Activated CD4-positive, CD25-positive, alpha-beta regulatory T cell treated with anti-CD3 and anti-CD28 coated beads, Interleukin-2, amount 50 U/mL, for 72 hours (primary cell): ENCODE results near the gene CCDC183.
"Not testable (repeated sequence)": the region's sequence is repeated elsewhere in the genome, so short reads cannot be mapped to it uniquely, and the experiment has no call there.

Experiments
- DNase-seq: peaks from one replicate; pipeline ENCODE4 v3.0.0; 2021

Gene CCDC183

DNA sequence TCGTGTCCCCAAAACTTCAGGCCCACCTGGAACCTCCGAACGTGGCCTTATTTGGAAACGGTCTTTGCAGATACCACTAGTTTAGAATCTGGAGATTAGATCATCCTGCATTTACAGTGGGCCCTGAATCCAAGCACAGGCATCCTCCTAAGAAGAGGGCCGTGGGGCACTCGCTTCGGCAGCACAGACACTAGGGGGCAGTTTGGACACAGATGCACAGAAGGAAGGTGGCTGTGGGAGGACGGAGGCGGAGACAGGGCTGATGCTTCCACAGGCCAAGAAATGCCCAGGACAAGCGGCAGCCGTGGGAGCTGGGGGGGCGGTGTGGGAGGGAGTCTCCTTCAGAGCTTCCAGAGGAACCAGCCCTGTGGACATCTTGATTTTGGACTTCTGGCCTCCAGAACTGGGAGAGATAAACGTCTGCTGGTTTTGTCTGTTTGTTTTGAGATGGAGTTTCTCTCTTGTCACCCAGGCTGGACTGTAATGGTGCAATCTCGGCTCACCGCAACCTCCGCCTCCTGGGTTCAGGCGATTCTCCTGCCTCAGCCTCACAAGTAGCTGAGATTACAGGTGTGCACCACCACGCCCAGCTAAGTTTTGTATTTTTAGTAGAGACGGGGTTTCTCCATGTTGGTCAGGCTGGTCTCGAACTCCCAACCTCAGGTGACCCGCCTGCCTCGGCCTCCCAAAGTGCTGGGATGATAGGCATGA, 35.1 kb upstream of the CCDC183 start:
- not testable (repeated sequence) for DNase-seq

DNA sequence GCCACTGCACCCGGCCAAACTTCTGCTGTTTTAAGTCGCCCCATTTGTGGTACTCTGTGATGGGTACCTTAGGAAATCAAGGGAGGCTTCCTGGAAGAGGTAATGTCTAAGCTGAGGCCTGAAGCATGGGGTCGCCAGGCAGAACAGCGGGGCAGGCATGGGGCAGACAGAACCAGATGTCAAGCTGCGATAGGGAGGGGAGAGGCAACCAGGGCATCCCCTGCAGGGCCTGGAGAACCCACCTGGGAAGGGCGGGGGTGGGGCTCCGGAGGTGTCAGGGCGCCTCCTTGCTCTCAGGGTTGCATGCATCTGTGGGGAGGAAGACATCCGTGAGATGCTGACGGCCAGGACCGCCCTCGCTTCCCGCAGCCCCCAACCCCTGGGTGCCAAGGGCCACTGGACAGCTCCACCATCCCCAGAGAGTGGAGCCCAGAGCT, 34.6 kb upstream of the CCDC183 start:
- DNase-seq = no peak

DNA sequence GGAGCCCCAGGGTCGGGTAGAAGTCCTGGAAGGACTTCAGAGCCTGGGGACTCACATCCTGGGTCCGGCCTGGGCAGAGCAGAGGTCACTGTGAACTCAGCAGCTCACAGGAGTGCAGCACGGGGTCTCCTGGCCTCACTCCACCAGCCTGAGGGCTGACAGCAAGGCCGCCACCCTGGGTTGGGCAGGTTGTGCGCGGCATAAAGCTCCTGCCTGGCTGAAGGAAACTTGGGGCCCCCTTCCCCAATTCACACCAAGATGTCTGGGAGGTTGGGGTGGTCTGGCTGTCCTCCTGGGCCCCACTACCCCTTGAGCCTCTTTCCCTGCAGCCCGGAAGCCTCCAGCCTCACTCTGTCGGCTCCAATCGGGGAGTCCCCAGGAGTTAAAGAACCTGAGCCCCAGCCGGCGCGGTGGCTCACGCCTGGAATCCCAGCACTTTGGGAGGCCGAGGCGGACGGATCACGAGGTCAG, 33.9 kb upstream of the CCDC183 start:
- DNase-seq = peak; percentile 25

DNA sequence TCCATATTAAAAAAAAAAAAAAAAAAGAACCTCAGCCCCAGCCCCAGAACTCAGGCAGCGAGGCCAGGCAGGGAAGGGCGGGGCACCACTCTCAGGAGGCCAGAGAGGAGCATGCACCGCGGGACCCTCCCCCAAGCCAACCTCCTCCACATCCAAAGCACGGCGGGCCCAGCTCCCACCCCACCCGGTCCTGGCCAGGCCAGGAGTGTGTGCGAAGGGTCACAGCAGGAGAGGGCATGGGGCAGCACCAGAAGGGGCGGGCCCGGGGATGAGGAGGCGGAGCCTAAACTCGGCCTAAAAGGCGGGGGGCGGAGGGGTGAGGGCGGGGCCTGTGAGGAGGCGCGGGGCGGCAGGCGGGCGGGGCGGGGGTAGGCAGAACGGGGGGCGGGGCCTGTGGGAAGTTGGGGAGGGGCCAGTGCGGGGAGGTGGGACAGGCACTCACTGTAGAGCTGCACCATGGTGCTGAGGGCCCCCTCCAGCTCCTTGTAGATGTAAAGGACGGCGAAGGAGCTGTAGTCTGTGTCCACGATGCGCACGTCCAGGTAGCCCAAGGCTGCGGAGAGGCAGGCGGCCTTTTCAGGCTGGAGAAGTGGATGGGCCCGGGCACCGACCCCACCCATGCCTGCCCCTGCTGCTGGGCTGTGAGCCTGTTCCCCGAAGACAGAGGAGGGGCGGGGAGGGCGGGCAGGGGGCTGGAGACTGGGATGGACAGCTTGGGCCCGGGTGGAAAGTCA, 33.1 kb upstream of the CCDC183 start:
- DNase-seq = peak; percentile 59

DNA sequence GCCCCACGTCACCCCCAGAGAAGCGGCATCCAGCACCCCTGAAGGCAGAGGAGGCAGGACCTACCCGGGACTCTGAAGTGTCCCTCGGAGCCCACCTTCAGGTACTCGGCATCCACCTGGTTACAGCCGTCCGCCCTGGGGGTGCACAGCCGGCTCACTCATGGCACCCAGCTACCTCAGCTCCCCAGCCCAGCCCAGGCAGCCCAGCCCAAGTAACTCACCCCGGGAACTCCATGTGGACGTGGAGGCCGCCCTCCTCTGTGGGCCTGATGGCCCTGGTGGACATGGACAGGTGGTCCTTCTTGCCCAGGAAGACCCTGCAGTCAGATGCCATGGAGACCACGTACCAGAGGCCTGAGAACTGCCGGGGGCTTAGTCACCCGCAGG, 32.5 kb upstream of the CCDC183 start:
- no peak for DNase-seq

DNA sequence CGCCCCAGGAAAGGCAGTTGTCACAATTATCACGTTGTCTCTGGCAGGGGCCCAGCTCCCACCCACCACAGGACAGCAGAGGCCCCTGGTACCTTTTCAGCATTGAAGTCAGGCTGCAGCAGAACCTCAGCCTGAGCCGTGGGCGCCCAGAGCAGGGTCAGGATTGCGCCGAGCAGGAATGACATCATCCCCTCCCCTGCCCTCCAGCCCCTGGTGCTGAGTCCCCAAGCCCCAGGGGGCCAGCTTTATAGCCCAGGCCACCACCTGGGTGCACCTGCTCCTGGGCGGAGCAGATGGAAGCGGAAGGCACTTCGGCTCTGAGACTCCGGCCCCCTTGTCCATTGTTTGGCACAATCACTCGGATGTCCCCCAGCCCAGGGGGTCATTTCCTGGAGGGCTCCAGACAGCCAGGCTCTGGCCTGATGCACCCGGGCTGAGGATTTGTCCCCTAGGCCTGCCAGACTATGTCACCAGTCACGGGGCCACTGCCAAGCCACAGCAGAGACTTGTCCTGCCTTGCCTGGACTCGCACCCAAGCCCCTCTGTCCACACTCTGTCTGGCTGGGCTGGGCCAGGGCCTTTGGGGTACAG, 31.7 kb upstream of the CCDC183 start, which contains the start of gene LCN15:
LCN15 (minus strand) TSS at position 218 of the 591 bp plus-strand sequence; CDS start at position 188, 30 bp downstream.
- DNase-seq = no peak

DNA sequence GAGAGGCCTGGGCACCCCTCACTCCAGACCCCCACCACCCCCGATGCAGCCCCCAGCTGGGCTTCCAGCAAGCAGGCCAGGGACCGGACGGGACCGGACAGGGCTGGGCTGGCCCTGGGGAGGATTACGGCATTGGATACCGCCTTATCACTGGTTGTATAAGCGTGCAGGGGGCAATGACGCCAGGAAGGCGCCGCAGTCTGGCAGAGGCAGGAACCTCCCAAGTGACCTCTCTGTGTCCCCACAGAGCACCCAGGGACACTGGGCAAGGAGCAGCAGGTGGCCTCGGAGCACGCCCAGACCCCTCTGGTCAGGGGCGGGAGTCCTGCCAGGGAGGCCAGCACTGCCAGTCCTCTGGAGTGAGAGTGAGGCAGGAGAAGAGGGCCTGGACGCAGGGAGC, 31.1 kb upstream of the CCDC183 start:
- DNase-seq = no peak

DNA sequence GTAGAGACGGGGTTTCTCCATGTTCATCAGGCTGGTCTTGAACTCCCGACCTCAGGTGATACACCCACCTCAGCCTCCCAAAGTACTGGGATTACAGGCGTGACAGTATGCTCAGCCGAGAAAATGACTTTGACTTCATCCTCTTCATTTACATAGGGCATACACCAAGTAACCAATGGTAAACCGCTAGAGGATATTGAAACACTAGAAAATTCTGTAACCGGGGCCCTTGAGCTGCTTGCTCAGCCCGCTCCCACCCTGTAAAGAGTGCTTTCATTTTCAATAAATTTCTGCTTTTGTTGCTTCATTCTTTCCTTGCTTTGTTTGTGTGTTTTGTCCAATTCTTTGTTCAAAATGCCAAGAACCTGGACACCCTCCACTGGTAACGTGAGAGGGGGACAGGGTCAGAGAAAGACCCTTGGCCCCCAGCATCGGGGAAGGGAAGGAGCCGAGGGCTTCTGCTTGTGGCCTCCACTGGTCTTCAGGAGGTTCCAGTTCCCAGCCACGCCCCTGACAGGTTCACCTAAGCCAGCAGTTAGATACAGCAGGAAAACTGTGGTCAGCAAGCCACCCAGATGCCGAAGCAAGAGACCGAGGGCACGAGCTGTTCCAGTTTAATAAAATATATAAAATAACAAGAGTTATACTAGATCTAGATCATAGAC, 30.3 kb upstream of the CCDC183 start:
- not testable (repeated sequence) for DNase-seq

DNA sequence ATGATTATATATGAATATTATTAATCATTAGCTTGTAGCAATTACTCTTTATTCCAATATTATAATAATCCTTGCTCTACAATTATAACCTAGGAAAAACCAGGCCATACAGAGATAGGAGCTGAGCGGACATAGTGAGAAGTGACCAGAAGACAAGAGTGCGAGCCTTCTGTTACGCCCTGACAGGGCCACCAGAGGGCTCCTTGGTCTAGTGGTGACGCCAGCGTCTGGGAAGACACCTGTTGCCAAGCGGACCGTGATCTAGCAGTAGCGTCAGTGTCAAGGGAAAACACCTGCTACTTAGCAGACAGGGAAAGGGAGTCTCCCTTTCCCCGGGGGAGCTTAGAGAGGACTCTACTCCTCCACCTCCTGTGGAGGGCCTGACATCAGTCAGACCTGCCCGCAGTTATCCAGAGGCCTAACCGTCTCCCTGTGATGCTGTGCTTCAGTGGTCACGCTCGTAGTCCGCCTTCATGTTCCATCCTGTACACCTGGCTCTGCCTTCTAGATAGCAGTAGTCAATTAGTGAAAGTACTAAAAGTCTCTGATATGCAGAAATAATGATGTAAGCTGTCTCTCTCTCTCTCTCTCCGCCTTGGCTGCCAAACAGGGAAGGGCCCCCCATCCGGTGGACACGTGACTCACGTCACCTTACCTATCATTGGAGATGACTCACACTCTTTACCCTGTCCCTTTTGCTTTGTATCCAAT, 29.6 kb upstream of the CCDC183 start:
- DNase-seq = peak; percentile 62

DNA sequence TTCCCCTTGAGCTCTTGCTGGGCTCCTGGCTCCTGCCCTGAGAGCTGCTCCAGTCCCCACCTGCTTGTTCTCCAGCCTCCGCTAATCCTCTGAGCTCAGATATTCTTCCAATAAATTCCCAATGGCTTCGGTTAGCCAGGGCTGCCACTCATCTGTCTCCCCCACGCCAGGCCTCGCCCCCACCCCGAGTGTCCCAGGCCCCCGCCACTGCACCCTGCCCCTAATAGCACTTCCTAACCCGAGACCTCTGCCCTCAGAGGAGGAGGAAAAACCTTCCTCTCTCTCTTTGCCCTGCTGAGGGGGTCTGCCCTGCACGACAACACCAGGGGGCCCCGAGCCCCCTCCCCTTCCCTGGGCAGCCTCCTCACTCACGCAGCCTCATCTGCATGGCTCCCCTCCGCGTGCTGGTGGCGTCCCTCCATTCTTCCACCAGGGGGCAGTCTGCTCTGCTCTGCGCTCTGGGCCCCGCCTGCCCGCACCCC, 26.4 kb upstream of the CCDC183 start:
- peak; percentile 69 for DNase-seq

DNA sequence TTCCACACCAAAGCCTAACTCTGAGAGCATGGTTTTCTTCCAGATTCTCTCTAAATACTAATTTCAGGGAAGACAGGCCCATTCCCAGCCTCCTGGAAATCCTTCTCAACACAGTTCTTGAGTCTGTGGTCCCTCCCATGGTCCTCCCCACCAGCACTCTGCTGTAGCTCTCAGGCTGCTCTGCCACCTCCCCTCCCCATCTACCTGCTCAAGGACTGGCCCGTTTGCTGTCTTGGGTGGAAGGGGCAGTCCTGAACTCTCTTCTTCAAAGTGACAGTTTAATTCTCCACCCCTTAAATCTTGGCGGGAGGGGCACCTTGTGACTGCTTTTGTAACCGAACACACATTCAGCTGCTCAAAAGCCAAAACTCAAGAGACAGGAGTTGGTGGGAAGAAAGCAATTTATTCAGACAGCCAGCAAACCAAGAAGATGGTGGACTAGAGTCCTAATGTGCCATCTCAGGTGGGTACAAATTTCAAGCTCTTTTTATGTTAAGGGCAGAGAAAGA, 24.2 kb upstream of the CCDC183 start:
- peak; percentile 17 for DNase-seq

DNA sequence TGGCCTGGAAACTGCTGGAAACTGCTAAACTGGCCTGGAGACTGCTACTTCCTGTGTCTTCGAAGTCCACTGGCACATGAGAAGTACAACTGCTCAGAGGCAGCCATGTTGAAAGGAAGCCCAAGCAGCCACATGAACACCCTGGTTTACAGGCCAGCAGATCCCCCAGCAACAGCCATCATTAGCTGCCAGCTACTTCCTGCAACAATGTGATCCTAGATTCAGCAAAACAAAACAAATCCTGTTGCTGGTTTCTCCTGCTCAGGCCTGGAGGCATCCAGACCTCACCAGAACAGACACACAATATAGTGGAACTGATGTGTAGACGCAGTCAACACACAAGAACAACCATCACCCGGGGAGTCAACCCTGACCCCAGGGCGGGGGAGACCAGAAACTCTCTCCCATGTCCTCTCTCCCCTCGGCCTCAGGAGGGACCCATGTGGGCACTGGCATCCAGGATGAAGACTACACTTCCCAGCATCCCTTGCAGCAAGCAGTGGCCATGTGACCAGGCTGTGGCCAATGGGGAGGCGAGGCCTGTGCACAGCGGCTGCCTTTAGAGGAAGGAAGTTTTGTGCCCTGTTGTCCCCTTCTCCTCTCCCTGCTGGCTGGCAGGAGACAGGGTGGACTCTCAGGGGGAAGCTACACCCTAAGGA, 22.6 kb upstream of the CCDC183 start:
- peak; percentile 33 for DNase-seq

DNA sequence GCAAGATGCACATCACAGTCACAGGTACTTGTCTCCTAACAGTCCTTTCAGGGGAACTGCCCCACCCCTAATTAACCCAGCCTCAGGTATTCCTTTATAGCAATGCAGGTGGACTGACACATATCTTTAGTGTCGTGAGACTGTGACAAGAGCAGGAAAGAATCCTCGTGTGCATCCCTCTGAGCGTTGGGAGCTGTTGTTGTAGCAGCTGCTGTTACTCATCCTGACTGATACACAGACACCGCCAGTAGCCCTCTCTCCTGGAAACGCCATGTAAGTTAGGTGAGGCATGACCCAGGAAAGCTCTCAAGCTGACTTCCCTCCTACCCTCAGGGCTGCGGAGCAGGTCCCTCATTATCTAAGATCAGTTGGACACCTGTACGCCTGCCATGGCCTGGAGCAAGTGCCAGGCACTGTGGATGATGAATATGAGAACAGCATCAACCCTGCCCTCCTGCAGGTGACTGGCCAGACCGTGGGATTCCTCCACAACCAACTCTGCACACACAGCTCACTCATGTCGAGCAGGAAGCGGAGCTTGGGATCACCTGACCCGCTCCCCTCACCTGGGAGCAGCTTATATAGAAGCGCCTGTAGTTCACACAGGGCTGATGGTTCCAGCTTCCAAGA, 21.6 kb upstream of the CCDC183 start:
- DNase-seq = no peak

DNA sequence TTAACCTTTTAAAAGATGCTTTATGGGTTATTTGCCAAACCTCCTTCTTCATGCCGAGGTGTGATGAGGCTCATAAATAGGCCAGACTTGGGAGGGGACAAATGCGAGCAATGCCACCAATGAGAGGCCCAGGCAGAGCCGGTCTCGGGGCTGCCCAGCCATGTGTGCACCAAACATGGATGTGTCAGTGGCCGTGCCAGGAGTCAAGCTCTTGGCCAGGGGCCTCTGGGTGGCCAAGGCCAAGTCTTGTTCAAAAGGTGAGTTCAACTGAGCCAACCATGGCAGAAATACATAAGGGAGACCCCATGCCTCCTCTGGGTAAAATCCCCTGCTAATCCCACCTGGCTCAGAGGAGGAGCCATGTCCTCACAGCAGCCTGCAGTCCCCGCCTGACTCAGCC, 20.9 kb upstream of the CCDC183 start:
- no peak for DNase-seq

DNA sequence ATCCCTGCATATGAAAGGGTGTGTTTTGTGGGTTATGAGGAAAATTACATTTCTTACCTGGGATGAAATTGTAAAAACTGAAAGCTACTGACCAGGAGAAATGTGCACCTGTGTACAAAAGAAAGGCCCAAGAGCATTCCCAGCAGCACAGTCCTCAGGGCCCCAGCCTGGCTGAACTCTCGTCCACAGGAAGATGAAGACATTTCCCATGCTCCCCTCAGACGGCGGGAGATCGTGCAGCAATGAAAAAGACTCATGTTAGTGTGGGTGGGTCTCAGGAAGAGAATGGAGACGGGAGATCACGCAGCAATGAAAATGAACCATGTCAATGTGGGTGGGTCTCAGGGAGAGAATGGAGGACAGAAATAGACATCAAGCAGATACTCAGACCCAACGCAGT, 19.2 kb upstream of the CCDC183 start:
- no peak for DNase-seq

DNA sequence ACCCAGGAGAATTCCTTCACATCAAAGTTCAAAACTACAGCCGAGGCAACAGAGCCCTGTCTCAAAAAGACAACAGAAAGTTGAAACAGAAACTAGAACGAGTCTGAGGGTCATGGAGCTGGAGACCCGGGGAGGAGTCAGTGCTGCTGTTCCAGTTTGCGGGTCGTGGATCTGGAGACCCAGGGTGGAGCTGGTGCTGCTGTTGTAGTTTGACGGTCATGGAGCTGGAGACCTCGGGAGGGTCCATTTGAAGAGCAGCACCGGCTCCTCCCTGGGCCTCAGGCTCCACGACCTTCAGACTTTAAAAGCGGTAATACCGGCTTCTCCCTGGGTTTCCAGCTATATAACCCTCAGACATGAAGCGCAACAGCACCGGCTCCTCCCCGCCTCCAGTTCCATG, 18.8 kb upstream of the CCDC183 start:
- no peak for DNase-seq

DNA sequence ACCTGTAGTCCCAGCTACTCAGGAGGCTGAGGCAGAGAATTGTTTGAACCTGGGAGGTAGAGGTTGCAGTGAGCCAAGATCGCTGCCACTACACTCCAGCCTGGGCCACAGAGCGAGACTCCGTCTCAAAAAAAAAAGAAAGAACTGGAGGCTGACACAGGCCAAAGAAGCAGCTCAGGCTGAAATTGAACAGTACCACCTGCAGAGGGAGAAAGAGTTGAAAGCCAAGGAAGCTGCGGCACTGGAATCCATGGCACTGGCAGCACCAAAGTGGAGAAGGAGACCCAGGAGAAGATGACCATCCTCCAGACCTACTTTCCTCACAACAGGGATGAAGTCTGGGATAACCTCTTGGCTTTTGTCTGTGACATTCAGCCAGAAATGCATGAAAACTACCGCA, 16.3 kb upstream of the CCDC183 start:
- no peak for DNase-seq

DNA sequence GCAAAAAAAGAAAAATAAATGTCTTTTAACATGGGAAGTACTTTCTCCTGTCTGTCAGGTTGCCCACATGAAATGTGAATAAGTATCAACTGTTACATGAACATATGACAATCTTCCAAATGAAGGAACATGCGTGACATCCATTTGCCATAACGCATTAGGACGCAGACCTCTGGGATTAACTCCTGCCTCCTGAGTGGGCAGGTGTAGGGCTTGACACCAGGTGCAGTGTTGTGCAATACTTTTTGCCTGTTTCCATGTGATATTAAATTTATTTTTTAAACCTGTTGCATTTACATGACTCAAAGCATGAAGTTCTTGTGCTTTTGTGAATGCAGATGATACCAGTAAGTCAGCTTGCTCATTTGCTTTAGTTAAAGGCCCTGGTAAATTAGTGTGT, 13.7 kb upstream of the CCDC183 start:
- no peak for DNase-seq

DNA sequence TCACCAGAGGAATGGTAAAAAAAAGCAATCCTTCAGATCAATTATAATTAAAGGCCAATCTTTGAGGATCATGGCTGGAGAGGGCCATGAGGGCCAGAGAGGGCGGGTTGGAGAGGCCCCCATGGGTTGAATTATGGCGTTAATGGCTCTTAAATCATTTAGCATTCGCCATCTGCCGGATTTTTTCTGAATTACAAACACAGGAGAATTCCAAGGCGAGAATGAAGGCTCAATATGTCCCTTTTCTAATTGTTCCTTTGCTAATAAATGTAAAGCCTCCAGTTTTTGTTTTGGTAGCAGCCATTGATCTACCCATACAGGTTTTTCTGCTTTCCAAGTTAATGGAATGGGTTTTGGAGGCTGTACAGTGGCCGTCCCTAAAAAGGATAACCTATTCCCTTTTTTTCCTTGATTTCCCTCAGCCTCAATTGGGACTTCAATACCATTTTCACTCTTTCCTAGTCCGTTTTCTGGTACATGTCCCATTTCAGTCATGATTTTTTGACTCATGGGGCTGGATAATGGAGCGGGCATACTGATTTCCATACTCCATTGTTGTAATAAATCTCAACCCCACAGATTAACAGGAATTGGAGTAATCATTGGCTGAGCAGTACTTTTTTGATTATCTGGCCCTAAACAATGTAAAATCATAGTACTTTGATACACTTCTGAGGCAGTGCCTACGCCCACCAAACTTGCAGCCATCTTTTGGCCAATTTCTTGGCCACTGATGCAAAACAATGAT, 11.7 kb upstream of the CCDC183 start:
- no peak for DNase-seq

DNA sequence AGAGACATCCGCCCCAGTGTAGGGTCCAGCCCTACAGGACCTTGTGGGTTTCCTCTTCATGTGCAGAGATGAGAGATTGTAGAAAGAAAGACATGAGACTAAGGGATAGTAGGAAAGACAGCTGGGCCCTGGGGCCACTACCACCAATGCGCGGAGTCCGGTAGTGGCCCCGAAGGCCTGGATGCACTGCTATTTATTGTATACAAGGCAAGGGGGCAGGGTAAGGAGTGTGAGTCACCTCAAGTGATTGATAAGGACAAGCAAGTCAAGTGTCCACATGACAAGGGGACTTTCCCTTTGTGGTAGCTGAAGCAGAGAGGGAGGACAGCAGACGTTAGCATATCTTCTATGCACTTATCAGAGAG, 11.2 kb upstream of the CCDC183 start:
- peak; percentile 31 for DNase-seq
